HepG2 (cell line): ENCODE data around the gene C1orf159. TPM values are rescaled to one million over a fixed set of nuclear protein-coding genes. Genes with fewer than 3 reads are reported as not detected.

Experiments used
- BHLHE40 ChIP-seq: IDR thresholded peaks from 2 replicates; pipeline ENCODE4 v1.6.1; 2011; ENCODE audit warnings: low read length, improper control_type of control experiment
- DBP ChIP-seq: sonication (generic); formaldehyde crosslinking; IDR thresholded peaks from 2 replicates; pipeline ENCODE4 v1.4.0; 2020; ENCODE audit warnings: missing genetic modification reagents; ENCODE audit errors: not compliant biosample characterization
- E2F2 ChIP-seq: sonication (generic); formaldehyde crosslinking; IDR thresholded peaks from 2 replicates; pipeline ENCODE4 v1.4.0; 2020; ENCODE audit warnings: missing genetic modification reagents, borderline replicate concordance
- EHMT2 ChIP-seq: fragments of 200-600 bp; sonication (generic); IDR thresholded peaks from 2 replicates; pipeline ENCODE4 v1.7.0; 2017; ENCODE audit warnings: antibody characterized with exemption, low read depth, low read length, borderline replicate concordance
- ERF ChIP-seq: IDR thresholded peaks from 2 replicates; pipeline ENCODE4 v1.6.1; 2018; ENCODE audit warnings: missing biosample characterization, missing genetic modification reagents
- FOXP4 ChIP-seq: sonication (generic); formaldehyde crosslinking; IDR thresholded peaks from 2 replicates; pipeline ENCODE4 v1.4.0; 2020; ENCODE audit warnings: missing genetic modification reagents
- GTF2F1 ChIP-seq: fragments of 150-350 bp; IDR thresholded peaks from 2 replicates; pipeline ENCODE4 v1.6.1; 2014; ENCODE audit warnings: low read length
- HMG20B ChIP-seq: conservative IDR thresholded peaks from 2 replicates; pipeline ENCODE4 v1.6.1; 2016; ENCODE audit warnings: missing genetic modification reagents, missing compliant biosample characterization
- KMT2A ChIP-seq: sonication (generic); formaldehyde crosslinking; IDR thresholded peaks from 2 replicates; pipeline ENCODE4 v1.4.0; 2020; ENCODE audit warnings: missing genetic modification reagents
- MLX ChIP-seq: IDR thresholded peaks from 2 replicates; pipeline ENCODE4 v1.6.1; 2016
- NBN ChIP-seq: fragments of 450-650 bp; conservative IDR thresholded peaks from 2 replicates; pipeline ENCODE4 v1.6.1; 2017
- PATZ1 ChIP-seq: sonication (generic); formaldehyde crosslinking; IDR thresholded peaks from 2 replicates; pipeline ENCODE4 v1.4.0; 2020; ENCODE audit warnings: missing genetic modification reagents
- RARA ChIP-seq: IDR thresholded peaks from 2 replicates; pipeline ENCODE4 v1.6.1; 2016; ENCODE audit warnings: missing genetic modification reagents, missing compliant biosample characterization
- RNF2 ChIP-seq: fragments of 450-650 bp; conservative IDR thresholded peaks from 2 replicates; pipeline ENCODE4 v1.6.1; 2016; ENCODE audit warnings: low read depth
- SKIL ChIP-seq: sonication (generic); formaldehyde crosslinking; IDR thresholded peaks from 2 replicates; pipeline ENCODE4 v1.8.0; 2022; ENCODE audit warnings: missing genetic modification reagents, mild to moderate bottlenecking, moderate library complexity, borderline replicate concordance
- SRY ChIP-seq: sonication (generic); formaldehyde crosslinking; IDR thresholded peaks from 2 replicates; pipeline ENCODE4 v1.8.0; 2022; ENCODE audit warnings: mild to moderate bottlenecking, missing genetic modification reagents
- TCF7L2 ChIP-seq: IDR thresholded peaks from 2 replicates; pipeline ENCODE4 v1.6.1; 2011; ENCODE audit warnings: mild to moderate bottlenecking, low read depth, low read length, moderate library complexity
- ZNF232 ChIP-seq: sonication (generic); formaldehyde crosslinking; IDR thresholded peaks from 2 replicates; pipeline ENCODE4 v1.4.0; 2020; ENCODE audit warnings: missing genetic modification reagents, borderline replicate concordance
- ZNF274 ChIP-seq: sonication (generic); formaldehyde crosslinking; IDR thresholded peaks from 2 replicates; pipeline ENCODE4 v1.5.1; 2020; ENCODE audit warnings: mild to moderate bottlenecking, missing genetic modification reagents
- ZNF296 ChIP-seq: sonication (generic); formaldehyde crosslinking; conservative IDR thresholded peaks from 2 replicates; pipeline ENCODE4 v1.5.0; 2020; ENCODE audit warnings: mild to moderate bottlenecking, missing genetic modification reagents
- polyA plus RNA-seq, 8 experiments: library from polyadenylated mRNA; depleted of rRNA in 3 of 8; stranded (reverse) in 7 of 8; unstranded in 1 of 8; fragments of >200 nt; fragmentation: Illumina TruSeq in 4 of 8; extraction: Trizol in 4 of 8; gene quantifications; 2 replicates each; pipeline versions ENCODE4 v1.2.1 to v1.2.3, GENCODE V29; 2011 to 2016; ENCODE audit warnings: low read depth in 4 of 8, missing spikeins in 1 of 8, mixed read lengths in 1 of 8; ENCODE audit not compliant: insufficient read depth in 1 of 8
- total RNA-seq, 5 experiments: library from RNA; depleted of rRNA; stranded (reverse); fragments of >200 nt; fragmentation: Illumina TruSeq; extraction: Trizol; gene quantifications; 2 replicates each; pipeline ENCODE4 v1.2.3, GENCODE V29; 2016; ENCODE audit warnings: low read depth in 1 of 5

C1orf159 gene
- total and polyA plus RNA-seq, 2 of the 13 experiments (the other 11 are each of a cell fraction or from before 2014, with no cell fraction given), result 3.8 to 6.7 TPM

- TF ChIP-seq DBP (no peak), EHMT2 (no peak), ZNF296 (CRISPR knock-in tag) (no peak), KMT2A (CRISPR knock-in tag) (no peak), GTF2F1 (no peak), FOXP4 (0 out of 2 replicates have a peak, but pooled peaks have one; percentile 16), ZNF274 (no peak), MLX (no peak), HMG20B (CRISPR knock-in tag) (no peak), SRY (CRISPR knock-in tag) (no peak), TCF7L2 (no peak), NBN (no peak), BHLHE40 (no peak), ZNF232 (CRISPR knock-in tag) (no peak), RNF2 (no peak), SKIL (no peak), RARA (no peak), PATZ1 (CRISPR knock-in tag) (peak; percentile 89), ERF (CRISPR knock-in tag) (no peak; the same call in 1 of the 2 replicates), E2F2 (CRISPR knock-in tag) (no peak)
Observed at GRCh38 chr1:1157914-1158710, 42.2 kb upstream of the C1orf159 start (continued).
